HepG2 (cell line): Measurements from ENCODE around the gene GEMIN4. TPM values are rescaled to one million over a fixed set of nuclear protein-coding genes. Genes with fewer than 3 reads are reported as not detected.

ENCODE experiments used
- AGO2 ChIP-seq: fragments of 200-400 bp; formaldehyde crosslinking; optimal IDR thresholded peaks from 2 replicates; pipeline ENCODE3; 2017; ENCODE audit warnings: mild to moderate bottlenecking, low read depth, low read length, moderate library complexity
- FOXC1 ChIP-seq: sonication (generic); formaldehyde crosslinking; IDR thresholded peaks from 2 replicates; pipeline ENCODE4 v1.8.0; 2022; ENCODE audit warnings: mild to moderate bottlenecking, missing genetic modification reagents, borderline replicate concordance
- KDM5B ChIP-seq: sonication (generic); formaldehyde crosslinking; IDR thresholded peaks from 2 replicates; pipeline ENCODE4 v1.4.0; 2020; ENCODE audit warnings: missing genetic modification reagents, mild to moderate bottlenecking, borderline replicate concordance
- MXD3 ChIP-seq: IDR thresholded peaks from 2 replicates; pipeline ENCODE4 v1.6.1; 2016; ENCODE audit warnings: mild to moderate bottlenecking, missing biosample characterization, missing genetic modification reagents
- POGK ChIP-seq: sonication (generic); formaldehyde crosslinking; conservative IDR thresholded peaks from 2 replicates; pipeline ENCODE4 v1.8.0; 2022; ENCODE audit warnings: mild to moderate bottlenecking, moderate library complexity, missing genetic modification reagents
- ZBTB38 ChIP-seq: sonication (generic); formaldehyde crosslinking; IDR thresholded peaks from 2 replicates; pipeline ENCODE4 v1.5.1; 2020; ENCODE audit warnings: mild to moderate bottlenecking, missing genetic modification reagents
- ZFP91 ChIP-seq: sonication (generic); formaldehyde crosslinking; IDR thresholded peaks from 2 replicates; pipeline ENCODE4 v1.9.0; 2022; ENCODE audit warnings: missing genetic modification reagents, mild to moderate bottlenecking, borderline replicate concordance
- ZMYM2 ChIP-seq: sonication (generic); formaldehyde crosslinking; IDR thresholded peaks from 2 replicates; pipeline ENCODE4 v1.8.0; 2022; ENCODE audit warnings: mild to moderate bottlenecking, missing genetic modification reagents
- ZNF225 ChIP-seq: sonication (generic); formaldehyde crosslinking; IDR thresholded peaks from 2 replicates; pipeline ENCODE4 v1.4.0; 2020; ENCODE audit warnings: mild to moderate bottlenecking, missing genetic modification reagents
- ZNF281 ChIP-seq: sonication (generic); formaldehyde crosslinking; IDR thresholded peaks from 2 replicates; pipeline ENCODE4 v1.4.0; 2020; ENCODE audit warnings: missing genetic modification reagents, borderline replicate concordance
- ZNF414 ChIP-seq: sonication (generic); formaldehyde crosslinking; IDR thresholded peaks from 2 replicates; pipeline ENCODE4 v1.5.0; 2020; ENCODE audit warnings: missing genetic modification reagents
- ZNF451 ChIP-seq: sonication (generic); formaldehyde crosslinking; IDR thresholded peaks from 2 replicates; pipeline ENCODE4 v1.5.0; 2020; ENCODE audit warnings: mild to moderate bottlenecking, missing genetic modification reagents
- ZNF572 ChIP-seq: sonication (generic); formaldehyde crosslinking; IDR thresholded peaks from 2 replicates; pipeline ENCODE4 v1.5.1; 2020; ENCODE audit warnings: mild to moderate bottlenecking, missing genetic modification reagents
- ZNF607 ChIP-seq: sonication (generic); formaldehyde crosslinking; IDR thresholded peaks from 2 replicates; pipeline ENCODE4 v1.5.1; 2020; ENCODE audit warnings: missing genetic modification reagents, mild to moderate bottlenecking, borderline replicate concordance
- ZNF713 ChIP-seq: sonication (generic); formaldehyde crosslinking; IDR thresholded peaks from 2 replicates; pipeline ENCODE4 v1.4.0; 2020; ENCODE audit warnings: mild to moderate bottlenecking, missing genetic modification reagents
- ZNF737 ChIP-seq: sonication (generic); formaldehyde crosslinking; IDR thresholded peaks from 2 replicates; pipeline ENCODE4 v1.5.0; 2020; ENCODE audit warnings: missing genetic modification reagents, mild to moderate bottlenecking, borderline replicate concordance
- ZNF770 ChIP-seq: sonication (generic); formaldehyde crosslinking; IDR thresholded peaks from 2 replicates; pipeline ENCODE4 v1.5.0; 2020; ENCODE audit warnings: mild to moderate bottlenecking, missing genetic modification reagents
- polyA plus RNA-seq, 8 experiments: library from polyadenylated mRNA; depleted of rRNA in 3 of 8; stranded (reverse) in 7 of 8; unstranded in 1 of 8; fragments of >200 nt; fragmentation: Illumina TruSeq in 4 of 8; extraction: Trizol in 4 of 8; gene quantifications; 2 replicates each; pipeline versions ENCODE4 v1.2.1 to v1.2.3, GENCODE V29; 2011 to 2016; ENCODE audit warnings: low read depth in 4 of 8, missing spikeins in 1 of 8, mixed read lengths in 1 of 8; ENCODE audit not compliant: insufficient read depth in 1 of 8
- total RNA-seq, 5 experiments: library from RNA; depleted of rRNA; stranded (reverse); fragments of >200 nt; fragmentation: Illumina TruSeq; extraction: Trizol; gene quantifications; 2 replicates each; pipeline ENCODE4 v1.2.3, GENCODE V29; 2016; ENCODE audit warnings: low read depth in 1 of 5

GEMIN4 gene
- total and polyA plus RNA-seq, 2 of the 13 experiments (the other 11 are each of a cell fraction or from before 2014, with no cell fraction given): 10.8 to 22.7 TPM

GRCh38 chr17:731644-732066 is 20.4 kb downstream of the GEMIN4 start (continued):
- TF ChIP-seq POGK (CRISPR knock-in tag): peak; percentile 79; the same call in 1 of the 2 replicates
- TF ChIP-seq ZNF451: no peak
- no peak for TF ChIP-seq ZNF713 (CRISPR knock-in tag)
- no peak for TF ChIP-seq ZNF737 (CRISPR knock-in tag)
- TF ChIP-seq ZNF281 (CRISPR knock-in tag): peak; percentile 17; the same call in 1 of the 2 replicates
- TF ChIP-seq ZMYM2 (CRISPR knock-in tag): peak; percentile 63; the same call in 1 of the 2 replicates
- TF ChIP-seq ZFP91 (CRISPR knock-in tag): peak; percentile 44; the same call in 1 of the 2 replicates
- TF ChIP-seq FOXC1 (CRISPR knock-in tag): 0 out of 2 replicates have a peak, but pooled peaks have one; percentile 27
- TF ChIP-seq ZNF572 (CRISPR knock-in tag): 0 out of 2 replicates have a peak, but pooled peaks have one; percentile 23
- 0 out of 2 replicates have a peak, but pooled peaks have one; percentile 45 for TF ChIP-seq ZNF414 (CRISPR knock-in tag)
- TF ChIP-seq ZNF225: no peak
- TF ChIP-seq AGO2: peak; percentile 6
- 0 out of 2 replicates have a peak, but pooled peaks have one; percentile 50 for TF ChIP-seq ZBTB38 (CRISPR knock-in tag)
- TF ChIP-seq MXD3 (CRISPR knock-in tag): 0 out of 2 replicates have a peak, but pooled peaks have one; percentile 62
- 0 out of 2 replicates have a peak, but pooled peaks have one; percentile 9 for TF ChIP-seq KDM5B (CRISPR knock-in tag)
- TF ChIP-seq ZNF607 (CRISPR knock-in tag): 0 out of 2 replicates have a peak, but pooled peaks have one; percentile 25
- peak; percentile 79 for TF ChIP-seq ZNF770
